Ovary (tissue), 9 donors: ENCODE measurements around the gene MRPL23. TPM values are rescaled to one million over a fixed set of nuclear protein-coding genes. Genes with fewer than 3 reads are reported as not detected.

Source experiments
- DNase-seq, 5 donors: peaks; one replicate each; pipeline ENCODE4 v3.0.0-alpha.2; 2019 to 2020
- H3K27ac ChIP-seq, 2 donors: fragments of 200-600 bp; one replicate each; pipeline versions ENCODE4 v1.5.1 to v1.8.0; 2019 to 2022
- H3K27me3 ChIP-seq: fragments of 200-600 bp; one replicate; pipeline ENCODE4 v1.8.0; 2022
- H3K36me3 ChIP-seq: fragments of 200-600 bp; sonication (generic); one replicate; pipeline ENCODE4 v1.5.1; 2019
- H3K4me1 ChIP-seq: one replicate; pipeline ENCODE4 v1.8.1; 2013; ENCODE audit warnings: mild to moderate bottlenecking, moderate library complexity; ENCODE audit not compliant: insufficient read depth
- H3K4me3 ChIP-seq: fragments of 200-600 bp; sonication (generic); one replicate; pipeline ENCODE4 v1.5.1; 2017
- H3K9me3 ChIP-seq, 2 donors: fragments of 200-600 bp in 1 of 2; sonication (generic) in 1 of 2; one replicate each; pipeline versions ENCODE4 v1.5.1 to v1.8.1; 2013 to 2019; ENCODE audit warnings: mild to moderate bottlenecking in 1 of 2, moderate library complexity in 1 of 2
- EP300 ChIP-seq: sonication (generic); formaldehyde crosslinking; IDR thresholded peaks from one replicate; pipeline ENCODE4 v1.6.1; 2017; ENCODE audit warnings: antibody characterized with exemption
- POLR2A ChIP-seq: fragments of 450-650 bp; IDR thresholded peaks from one replicate; pipeline ENCODE4 v1.6.1; 2017; ENCODE audit warnings: antibody characterized with exemption, mild to moderate bottlenecking, moderate library complexity
- WGBS, 3 donors: extraction: QIAGEN DNeasy Blood & Tissue Kit in 1 of 3; methylation state at CpG; one replicate each; pipeline versions ENCODE4 v1.1.5 to v1.1.7; 2013 to 2017; 5-methylcytosine and 5-hydroxymethylcytosine counted together
- intact Hi-C, 4 donors: fragments of 100-400 bp; cut with DNase I; formaldehyde crosslinking; loops; one replicate each; pipeline versions ENCODE4 v1.11.0 to v1.15.1; 2022 to 2023
- polyA plus RNA-seq, 2 donors: library from polyadenylated mRNA; stranded (reverse); fragments of 200-250 nt in 1 of 2; fragments of 350-450 nt in 1 of 2; fragmentation: Illumina TruSeq in 1 of 2; extraction: RNeasy Lipid Tissue Mini Kit (QIAGEN cat#74804) in 1 of 2; gene quantifications; one replicate each; pipeline ENCODE4 v1.2.3, GENCODE V29; 2013 to 2014
- total RNA-seq, 7 donors: library from RNA; depleted of rRNA in 2 of 7; stranded (reverse); fragments of >200 nt in 2 of 7; fragmentation: NEBNext Ultra II Directional in 3 of 7; extraction: Animal tissue kit (Norgen Biotek cat#: 25700) in 3 of 7; gene quantifications; one replicate each; pipeline versions ENCODE4 v1.1.0 to v1.2.4, GENCODE V29; 2016 to 2023
- TF ChIP-seq, protein P1 (sequence below), 3 donors: fragments of 450-650 bp in 2 of 3; fragments of 200-600 bp in 1 of 3; IDR thresholded peaks; one replicate each; pipeline versions ENCODE4 v1.5.1 to v1.8.0; 2016 to 2022; ENCODE audit warnings: antibody characterized with exemption in 3 of 3, mild to moderate bottlenecking in 1 of 3
- donor health status: DM: no; HTN: no; CAD: no; lungs with moderate emphysema.
- donor health status: DM: no; HTN: no; CAD: no.
- donor health status: Bipolar disorder and iron deficiency.
- donor health status: DM: yes; HTN: yes; CAD: no.
- donor health status: DM: no; HTN: no; CAD: no.
- donor health status: DM: yes; HTN: yes; CAD: no.

The MRPL23 gene
- total and polyA plus RNA-seq, 9 donors, result 21.7 to 145 (median 86.7) TPM

DNA sequence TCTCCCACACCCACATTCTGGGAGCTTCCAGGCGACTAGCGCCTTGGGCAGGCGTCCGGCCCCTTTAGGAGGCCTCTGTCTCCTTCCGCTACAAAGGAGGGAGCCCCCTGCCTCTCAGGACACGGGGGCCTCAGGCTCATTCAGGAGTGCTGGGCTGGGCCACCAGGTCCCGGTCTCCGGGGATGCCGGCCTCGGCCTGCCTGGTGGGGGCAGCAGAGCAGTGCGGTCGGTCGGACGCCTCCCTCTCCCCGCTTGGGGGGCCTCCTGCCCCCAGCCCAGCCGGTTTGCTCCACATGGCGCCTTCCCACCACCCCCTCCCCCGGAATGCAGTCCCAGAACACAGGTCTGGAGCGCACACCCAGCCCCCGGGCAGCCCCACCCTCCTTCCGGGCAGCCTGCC, 21.9 kb downstream of the MRPL23 start:
- Histone ChIP-seq H3K4me3 (no peak overlapping the region), H3K36me3 (no peaks in the 10 kb centered on the region), H3K4me1 (no peaks in the 10 kb centered on the region), H3K27me3 (no peaks in the 10 kb centered on the region), H3K27ac (no peak overlapping the region), H3K9me3 (no peaks in the 10 kb centered on the region)
- no CpG with 5 or more reads among the region's 21 CpGs for WGBS, 3 donors
- TF ChIP-seq POLR2A (no peak), EP300 (no peak)
- TF ChIP-seq, protein P1, sequence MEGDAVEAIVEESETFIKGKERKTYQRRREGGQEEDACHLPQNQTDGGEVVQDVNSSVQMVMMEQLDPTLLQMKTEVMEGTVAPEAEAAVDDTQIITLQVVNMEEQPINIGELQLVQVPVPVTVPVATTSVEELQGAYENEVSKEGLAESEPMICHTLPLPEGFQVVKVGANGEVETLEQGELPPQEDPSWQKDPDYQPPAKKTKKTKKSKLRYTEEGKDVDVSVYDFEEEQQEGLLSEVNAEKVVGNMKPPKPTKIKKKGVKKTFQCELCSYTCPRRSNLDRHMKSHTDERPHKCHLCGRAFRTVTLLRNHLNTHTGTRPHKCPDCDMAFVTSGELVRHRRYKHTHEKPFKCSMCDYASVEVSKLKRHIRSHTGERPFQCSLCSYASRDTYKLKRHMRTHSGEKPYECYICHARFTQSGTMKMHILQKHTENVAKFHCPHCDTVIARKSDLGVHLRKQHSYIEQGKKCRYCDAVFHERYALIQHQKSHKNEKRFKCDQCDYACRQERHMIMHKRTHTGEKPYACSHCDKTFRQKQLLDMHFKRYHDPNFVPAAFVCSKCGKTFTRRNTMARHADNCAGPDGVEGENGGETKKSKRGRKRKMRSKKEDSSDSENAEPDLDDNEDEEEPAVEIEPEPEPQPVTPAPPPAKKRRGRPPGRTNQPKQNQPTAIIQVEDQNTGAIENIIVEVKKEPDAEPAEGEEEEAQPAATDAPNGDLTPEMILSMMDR (IDR thresholded peaks at IDR 0.05), result no peak
- DNase-seq, result no peak
- intact Hi-C loops, result no loop called here

DNA sequence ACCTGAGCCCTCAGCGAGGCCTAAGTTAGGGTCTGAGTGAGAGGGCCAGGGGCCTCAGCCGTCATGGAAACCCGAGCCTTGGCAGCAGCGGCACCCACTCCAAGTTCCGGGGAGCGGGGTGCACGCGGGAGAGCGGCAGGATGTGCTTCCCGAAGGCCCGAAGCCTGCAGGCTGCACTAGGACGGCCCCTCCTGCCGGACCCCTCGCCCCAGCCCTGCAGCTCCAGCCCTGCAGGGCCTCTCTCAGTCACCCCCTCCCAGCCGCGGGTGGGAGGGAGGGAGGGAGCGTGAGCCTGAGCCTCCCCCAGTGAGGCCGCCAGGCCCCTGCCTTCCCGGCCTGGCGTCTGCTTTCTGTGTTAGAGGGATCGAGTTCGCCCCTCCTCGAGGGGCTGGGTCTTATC, 22.6 kb downstream of the MRPL23 start:
- intact Hi-C loops, result no loop called here
- H3K4me1 ChIP-seq, result no peaks in the 10 kb centered on the region
- no peak overlapping the region for H3K4me3 ChIP-seq
- DNase-seq, result no peak
- WGBS, 3 donors, result no CpG with 5 or more reads among the region's 23 CpGs
- no peaks in the 10 kb centered on the region for H3K27me3 ChIP-seq
- no peak overlapping the region for H3K27ac ChIP-seq
- TF ChIP-seq EP300, result no peak
- TF ChIP-seq, protein P1 (IDR thresholded peaks at IDR 0.05), result no peak
- no peak for TF ChIP-seq POLR2A
- H3K36me3 ChIP-seq, result no peaks in the 10 kb centered on the region
- no peaks in the 10 kb centered on the region for H3K9me3 ChIP-seq

DNA sequence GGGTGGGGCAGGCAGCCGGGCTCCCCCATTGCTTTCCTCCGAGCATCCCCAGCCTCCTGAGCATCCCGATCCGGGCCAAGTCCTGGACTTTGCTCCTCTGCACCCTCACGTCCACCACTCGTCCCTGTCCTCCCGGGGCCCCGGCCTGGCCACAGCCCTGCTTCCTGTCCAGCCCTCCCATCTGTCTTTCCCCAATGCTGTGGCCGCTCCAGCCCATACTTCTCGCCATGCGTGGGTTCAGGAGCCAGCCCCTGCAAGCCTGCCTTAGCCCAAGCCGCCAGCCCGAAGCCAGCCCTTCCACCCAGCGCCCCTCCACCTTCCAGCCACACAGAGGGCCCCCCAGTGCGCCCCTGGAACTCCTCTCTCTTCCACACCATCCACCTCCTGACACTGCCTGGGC, 23.8 kb downstream of the MRPL23 start:
- WGBS, 3 donors, result 90 to 100% (median 95%) methylated on average over 5 to 12 of the region's 15 CpGs
- H3K27me3 ChIP-seq, result no peaks in the 10 kb centered on the region
- DNase-seq, result peak in 4 of 5 donors; percentile 18 to 37 (median 26)
- intact Hi-C loops, result no loop called here
- TF ChIP-seq POLR2A, result no peak
- no peak for TF ChIP-seq EP300
- TF ChIP-seq, protein P1 (IDR thresholded peaks at IDR 0.05), result no peak
- H3K36me3 ChIP-seq, result no peaks in the 10 kb centered on the region
- no peak overlapping the region for H3K27ac ChIP-seq
- no peak overlapping the region for H3K4me3 ChIP-seq
- H3K4me1 ChIP-seq, result no peaks in the 10 kb centered on the region
- H3K9me3 ChIP-seq, result no peaks in the 10 kb centered on the region

DNA sequence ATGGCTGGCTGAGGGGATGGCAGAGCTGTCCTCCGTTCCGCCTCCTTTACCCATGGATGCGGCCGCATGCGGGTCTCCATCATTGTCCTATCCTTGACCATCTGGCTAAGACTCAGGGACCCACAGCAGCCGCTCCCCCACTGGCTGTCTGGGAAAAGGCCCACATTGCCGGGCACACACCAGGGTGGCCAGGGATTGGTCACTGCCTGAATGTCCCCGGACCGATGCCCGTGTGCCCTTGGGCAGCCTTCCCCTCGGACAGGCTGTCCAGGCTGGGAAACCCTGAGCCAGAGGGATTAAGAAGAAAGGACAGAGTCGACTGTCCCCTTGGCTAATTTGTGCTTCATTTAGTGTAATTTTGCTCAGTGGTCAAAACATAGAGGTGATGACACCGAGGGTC, 28.1 kb downstream of the MRPL23 start:
- H3K9me3 ChIP-seq, result no peaks in the 10 kb centered on the region
- H3K27me3 ChIP-seq, result no peaks in the 10 kb centered on the region
- intact Hi-C loops, result no loop called here
- whole genome bisulfite sequencing, 3 donors, result no CpG with 5 or more reads among the region's 13 CpGs
- no peak overlapping the region for H3K27ac ChIP-seq
- no peak for DNase-seq
- no peak overlapping the region for H3K4me3 ChIP-seq
- no peaks in the 10 kb centered on the region for H3K36me3 ChIP-seq
- no peaks in the 10 kb centered on the region for H3K4me1 ChIP-seq
- TF ChIP-seq, protein P1 (IDR thresholded peaks at IDR 0.05), result no peak
- TF ChIP-seq POLR2A (no peak), EP300 (no peak)
